GM12874 (cell line): ENCODE measurements around the gene MT1X.

Source experiments
- TF ChIP-seq, protein P1 (sequence below): IDR thresholded peaks from 2 replicates; pipeline ENCODE4 v1.5.1; 2011; ENCODE audit warnings: low read depth, mild to moderate bottlenecking, control low read depth, low read length, moderate library complexity; ENCODE audit not compliant: insufficient read depth

Gene MT1X

GRCh38 chr16:56645838-56646237 lies 36.4 kb upstream of the MT1X start:
- TF ChIP-seq, protein P1, sequence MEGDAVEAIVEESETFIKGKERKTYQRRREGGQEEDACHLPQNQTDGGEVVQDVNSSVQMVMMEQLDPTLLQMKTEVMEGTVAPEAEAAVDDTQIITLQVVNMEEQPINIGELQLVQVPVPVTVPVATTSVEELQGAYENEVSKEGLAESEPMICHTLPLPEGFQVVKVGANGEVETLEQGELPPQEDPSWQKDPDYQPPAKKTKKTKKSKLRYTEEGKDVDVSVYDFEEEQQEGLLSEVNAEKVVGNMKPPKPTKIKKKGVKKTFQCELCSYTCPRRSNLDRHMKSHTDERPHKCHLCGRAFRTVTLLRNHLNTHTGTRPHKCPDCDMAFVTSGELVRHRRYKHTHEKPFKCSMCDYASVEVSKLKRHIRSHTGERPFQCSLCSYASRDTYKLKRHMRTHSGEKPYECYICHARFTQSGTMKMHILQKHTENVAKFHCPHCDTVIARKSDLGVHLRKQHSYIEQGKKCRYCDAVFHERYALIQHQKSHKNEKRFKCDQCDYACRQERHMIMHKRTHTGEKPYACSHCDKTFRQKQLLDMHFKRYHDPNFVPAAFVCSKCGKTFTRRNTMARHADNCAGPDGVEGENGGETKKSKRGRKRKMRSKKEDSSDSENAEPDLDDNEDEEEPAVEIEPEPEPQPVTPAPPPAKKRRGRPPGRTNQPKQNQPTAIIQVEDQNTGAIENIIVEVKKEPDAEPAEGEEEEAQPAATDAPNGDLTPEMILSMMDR: no peak

- TF ChIP-seq, protein P1: no peak
Measured at GRCh38 chr16:56647641-56648431, 34.4 kb upstream of the MT1X start.

GRCh38 chr16:56649271-56649670 lies 33.0 kb upstream of the MT1X start:
- TF ChIP-seq, protein P1: no peak

DNA sequence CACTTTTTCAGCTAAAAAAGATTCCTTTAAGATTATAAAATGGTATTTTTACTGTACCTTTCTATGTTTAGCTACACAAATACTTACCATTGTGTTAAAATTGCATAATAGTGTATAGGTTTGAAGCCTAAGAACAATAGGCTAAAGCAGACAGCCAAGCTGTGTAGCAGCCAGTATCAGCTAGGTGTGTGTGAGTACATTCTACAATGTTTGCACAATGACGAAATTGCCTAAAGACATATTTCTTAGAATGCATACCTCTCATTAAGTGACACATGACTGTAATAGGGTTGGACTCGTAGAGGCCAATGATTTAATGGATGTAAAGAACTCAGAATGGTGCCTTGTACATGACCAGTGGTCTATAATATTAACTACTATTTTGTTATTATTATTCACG lies 32.5 kb upstream of the MT1X start:
- TF ChIP-seq, protein P1: no peak

DNA sequence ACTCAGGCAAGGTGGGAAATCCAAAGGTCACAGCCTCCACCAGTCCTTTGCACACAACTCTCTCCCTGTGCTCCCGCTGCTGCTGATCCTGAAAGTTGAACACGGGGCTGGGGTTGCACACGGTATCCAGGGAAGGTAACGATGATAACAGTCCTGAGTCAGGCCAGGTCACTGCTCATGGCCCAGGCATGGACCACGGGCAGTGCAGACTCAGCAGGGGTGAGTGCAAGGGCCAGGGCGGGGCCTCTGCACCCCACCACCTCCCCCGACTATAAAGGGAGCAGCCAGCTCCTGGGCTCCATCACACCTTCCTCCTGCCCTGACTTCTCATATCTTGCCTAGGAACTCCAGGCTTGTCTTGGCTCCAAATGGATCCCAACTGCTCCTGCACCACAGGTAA lies 30.7 kb upstream of the MT1X start, which contains the start of gene MT1B:
MT1B (plus strand) TSS at position 301 of the 400 bp plus-strand sequence; CDS start at position 369, 68 bp downstream.
- TF ChIP-seq, protein P1: no peak

DNA sequence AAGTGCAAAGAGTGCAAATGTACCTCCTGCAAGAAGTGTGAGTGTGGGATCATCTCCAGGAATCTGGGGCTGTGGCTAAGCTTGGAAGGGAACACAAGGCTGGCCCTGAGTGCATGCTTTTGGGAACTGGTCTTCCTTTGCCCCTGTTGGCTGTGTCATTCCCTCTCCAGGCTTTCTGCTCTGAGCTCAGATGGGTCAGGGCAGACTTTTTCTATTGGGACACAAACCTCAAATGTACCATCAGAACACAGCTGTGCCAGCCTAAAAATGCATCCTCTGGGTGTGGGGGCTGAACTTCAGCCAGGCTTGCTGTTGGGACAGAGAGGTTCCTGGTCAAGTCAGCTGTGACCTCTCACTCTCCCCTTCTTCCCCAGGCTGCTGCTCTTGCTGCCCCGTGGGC lies 29.7 kb upstream of the MT1X start:
- TF ChIP-seq, protein P1: no peak

DNA sequence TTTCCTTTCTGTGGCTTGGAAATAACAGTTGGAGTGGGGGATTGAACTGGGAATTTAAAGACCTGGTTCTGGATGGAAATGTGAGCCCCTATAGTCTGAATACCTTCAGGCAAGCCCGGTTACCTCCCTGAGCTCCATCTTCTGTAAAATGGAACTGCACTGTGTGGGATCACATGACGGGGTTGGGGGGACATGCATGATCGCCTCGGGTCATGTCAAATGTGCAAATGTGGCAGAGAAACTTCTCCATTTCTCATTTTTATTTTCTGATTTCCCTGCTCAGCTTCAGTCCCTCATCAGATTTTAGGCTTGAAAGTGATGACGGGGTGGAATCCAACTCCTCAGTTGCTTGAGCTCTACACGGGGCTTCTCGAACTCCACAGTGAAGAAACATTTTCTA lies 29.1 kb upstream of the MT1X start:
- TF ChIP-seq, protein P1: no peak
